HUES48 (cell line): ENCODE data around the gene KCNK5.

Experiments used
- H3K27ac ChIP-seq: one replicate; pipeline ENCODE4 v1.7.0; 2013; ENCODE audit warnings: low read depth, low read length, inconsistent platforms
- H3K27me3 ChIP-seq: 2 replicates; pipeline ENCODE4 v1.6.1; 2013; ENCODE audit warnings: mild to moderate bottlenecking, low read length; ENCODE audit not compliant: control insufficient read depth, insufficient read depth
- H3K36me3 ChIP-seq: 2 replicates; pipeline ENCODE4 v1.6.1; 2013; ENCODE audit warnings: low read length; ENCODE audit not compliant: control insufficient read depth, insufficient read depth
- H3K4me1 ChIP-seq: 2 replicates; pipeline ENCODE4 v1.6.1; 2013; ENCODE audit warnings: mild to moderate bottlenecking, low read length; ENCODE audit not compliant: control insufficient read depth, insufficient read depth
- H3K4me3 ChIP-seq: 2 replicates; pipeline ENCODE4 v1.5.1; 2013; ENCODE audit warnings: mild to moderate bottlenecking, low read depth, low read length
- H3K9ac ChIP-seq: 2 replicates; pipeline ENCODE4 v1.6.1; 2013; ENCODE audit warnings: mild to moderate bottlenecking, low read depth, low read length, moderate library complexity
- H3K9me3 ChIP-seq: 2 replicates; pipeline ENCODE4 v1.6.1; 2013; ENCODE audit warnings: low read length; ENCODE audit not compliant: control insufficient read depth, insufficient read depth

The KCNK5 gene

GRCh38 chr6:39152262-39152661 lies 77.0 kb downstream of the KCNK5 start:
- Histone ChIP-seq H3K9me3 (no peaks in the 10 kb centered on the region), H3K4me1 (no peaks in the 10 kb centered on the region), H3K27ac (no peak overlapping the region), H3K4me3 (no peak overlapping the region), H3K9ac (no peak overlapping the region), H3K27me3 (no peaks in the 10 kb centered on the region), H3K36me3 (no peaks in the 10 kb centered on the region)

- Histone ChIP-seq H3K9me3 (no peaks in the 10 kb centered on the region), H3K36me3 (no peaks in the 10 kb centered on the region), H3K27me3 (0 out of 2 replicates have a peak, but pooled peaks cover 3% of the 10 kb centered on the region), H3K27ac (no peak overlapping the region), H3K4me3 (no peak overlapping the region), H3K4me1 (no peaks in the 10 kb centered on the region), H3K9ac (no peak overlapping the region)
These were observed 78.1 kb downstream of the KCNK5 start for GRCh38 chr6:39151211-39151610.

- Histone ChIP-seq H3K9me3 (no peaks in the 10 kb centered on the region), H3K36me3 (no peaks in the 10 kb centered on the region), H3K4me3 (no peak overlapping the region), H3K9ac (no peak overlapping the region), H3K4me1 (no peaks in the 10 kb centered on the region), H3K27me3 (0 out of 2 replicates have a peak, but pooled peaks cover 3% of the 10 kb centered on the region), H3K27ac (no peak overlapping the region)
These were observed 84.6 kb downstream of the KCNK5 start for GRCh38 chr6:39144481-39145173.

DNA sequence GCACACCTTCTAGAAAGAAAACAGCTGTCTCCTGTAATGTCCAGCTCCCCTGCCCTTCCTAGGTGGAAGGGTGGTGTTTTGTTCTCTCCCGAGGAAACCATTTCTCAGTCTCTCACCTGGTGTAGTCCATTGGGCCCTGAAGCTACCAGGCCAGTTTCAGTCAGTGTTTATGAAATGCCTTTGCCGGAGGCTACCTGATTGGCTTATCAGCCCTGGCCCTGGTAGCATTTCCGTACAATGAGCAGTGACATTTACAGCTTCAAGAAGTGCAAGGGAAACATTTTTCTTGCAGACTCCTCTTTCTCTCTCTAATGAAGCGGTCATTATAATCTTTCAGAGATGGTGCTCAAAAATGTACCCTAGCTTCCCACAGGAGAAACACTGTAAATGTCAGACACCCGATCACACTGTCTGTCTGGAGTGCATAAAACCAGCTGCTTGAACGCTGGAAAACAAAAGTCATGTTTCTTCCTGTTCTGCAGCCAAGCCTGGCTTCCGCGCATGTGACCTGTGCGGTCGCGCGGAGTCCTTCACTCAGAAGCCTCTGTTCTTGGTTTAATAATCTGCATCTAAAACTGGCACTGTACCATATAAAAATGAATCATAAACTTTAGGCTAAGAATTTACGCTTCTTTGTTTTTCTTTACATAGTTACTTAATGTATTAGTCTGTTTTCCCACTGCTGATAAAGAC lies 85.9 kb downstream of the KCNK5 start:
- Histone ChIP-seq H3K4me3 (no peak overlapping the region), H3K27me3 (0 out of 2 replicates have a peak, but pooled peaks cover 3% of the 10 kb centered on the region), H3K4me1 (no peaks in the 10 kb centered on the region), H3K9me3 (no peaks in the 10 kb centered on the region), H3K36me3 (no peaks in the 10 kb centered on the region), H3K27ac (no peak overlapping the region), H3K9ac (no peak overlapping the region)

DNA sequence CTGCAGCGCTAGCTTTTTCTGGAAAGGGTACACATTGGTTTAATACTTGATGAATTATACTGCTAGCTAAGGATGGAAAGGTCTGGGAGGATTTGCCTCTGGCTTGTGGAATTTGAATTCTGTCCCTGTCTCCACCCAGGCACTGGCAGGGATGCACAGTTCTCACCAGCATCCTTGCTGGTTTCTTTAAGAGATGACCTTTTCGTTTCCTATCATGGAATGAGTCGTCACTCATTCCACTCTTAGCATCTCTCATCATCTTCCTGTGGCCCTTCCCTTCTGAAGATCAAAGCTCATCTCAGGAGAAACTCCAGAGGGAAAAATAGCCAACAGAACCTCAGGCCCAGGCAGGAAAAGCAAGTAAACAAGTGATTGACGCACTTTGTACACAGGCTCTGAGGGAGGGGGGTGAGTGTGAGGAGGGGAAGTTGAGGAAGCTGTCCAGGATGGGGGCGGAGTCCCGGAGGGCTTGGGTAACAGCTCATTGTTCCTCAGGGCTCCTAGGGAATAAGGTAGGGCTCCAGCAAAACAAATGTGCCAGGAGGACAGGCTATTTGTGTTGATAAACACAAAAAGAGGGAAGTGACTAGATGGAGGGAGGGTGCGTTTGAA lies 88.6 kb downstream of the KCNK5 start:
- Histone ChIP-seq H3K9ac (no peak overlapping the region), H3K4me1 (no peaks in the 10 kb centered on the region), H3K27me3 (no peaks in the 10 kb centered on the region), H3K9me3 (no peaks in the 10 kb centered on the region), H3K4me3 (no peak overlapping the region), H3K27ac (no peak overlapping the region), H3K36me3 (no peaks in the 10 kb centered on the region)
